ENCODE measurements around the gene PEAK1.

DNA sequence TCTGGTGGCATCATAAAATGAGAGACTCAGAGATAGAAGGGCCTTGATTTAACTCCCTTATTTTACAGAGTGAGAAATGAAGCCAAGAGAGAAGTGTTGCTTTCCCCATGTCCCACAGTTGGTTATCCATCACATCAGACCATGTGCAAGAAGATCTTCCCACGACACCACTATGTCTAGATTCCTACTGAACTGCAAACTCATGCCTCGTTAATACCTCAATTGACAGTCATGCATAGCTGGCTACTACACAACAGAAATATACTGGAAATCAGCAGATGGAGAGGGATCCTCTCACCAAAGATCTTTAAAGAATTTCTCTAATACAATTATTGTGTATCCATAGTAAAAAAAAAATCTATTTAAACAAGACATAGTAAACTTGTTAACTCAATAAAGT lies 33.3 kb downstream of the PEAK1 start:
- TF ChIP-seq GATA2 (IDR thresholded peaks at IDR 0.05; ENCODE audit: low read depth, low read length) (no peak), GATA3 (IDR thresholded peaks at IDR 0.05; ENCODE audit: low read depth, low read length) (no peak)

Data from SH-SY5Y (cell line).